ENCODE data around the gene CILP2. TPM values are rescaled to one million over a fixed set of nuclear protein-coding genes. Genes with fewer than 3 reads are reported as not detected.

Gene CILP2
- total and polyA plus RNA-seq, 2 of the 8 experiments (the other 6 are each of a cell fraction or from before 2014, with no cell fraction given) = 4.4 to 5.8 TPM

DNA sequence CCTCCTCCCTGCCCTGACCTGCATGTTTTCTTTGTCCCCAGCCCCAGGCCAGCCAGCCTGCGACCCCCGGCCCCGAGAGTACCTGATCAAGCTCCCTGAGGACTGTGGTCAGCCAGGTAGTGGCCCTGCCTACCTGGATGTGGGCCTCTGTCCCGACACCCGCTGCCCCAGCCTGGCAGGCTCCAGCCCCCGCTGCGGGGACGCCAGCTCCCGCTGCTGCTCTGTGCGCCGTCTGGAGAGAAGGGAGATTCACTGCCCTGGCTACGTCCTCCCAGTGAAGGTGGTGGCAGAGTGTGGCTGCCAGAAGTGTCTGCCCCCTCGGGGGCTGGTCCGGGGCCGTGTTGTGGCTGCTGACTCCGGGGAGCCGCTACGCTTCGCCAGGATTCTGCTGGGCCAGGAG is 5.6 kb downstream of the CILP2 start:
- H3K36me3 ChIP-seq (ENCODE audit: control insufficient read depth in 2 of 4, insufficient read depth in 4 of 4, low read length in 3 of 4) = no peaks in the 10 kb centered on the region
- peaks cover 6 to 19% (median 17%) of the 10 kb centered on the region in 4 experiments for H3K27me3 ChIP-seq (replicated peaks in 1 of 4; ENCODE audit: control insufficient read depth in 3 of 4, extremely low read depth in 1 of 4, insufficient read depth in 3 of 4, low read length in 3 of 4)
- 94% methylated on average over 15 of the region's 19 CpGs; no CpG with 5 or more reads in 1 of the 2 experiments for WGBS, 2 experiments (ENCODE audit: extremely low coverage in 1 of 2, insufficient coverage in 1 of 2, insufficient read length in 1 of 2, insufficient replicate concordance in 2 of 2, low coverage in 1 of 2, low lambda C conversion rate in 2 of 2, missing lambda C conversion rate in 1 of 2)
- no peak overlapping the region for H2BK12ac ChIP-seq (ENCODE audit: low read depth, low read length)
- peaks cover 0 to 5% (median 2%) of the 10 kb centered on the region in 4 experiments; a peak in 3 of 7 replicates for H3K4me1 ChIP-seq (replicated peaks in 1 of 4; ENCODE audit: control insufficient read depth in 3 of 4, insufficient read depth in 4 of 4, low read length in 3 of 4)
- H3K4me3 ChIP-seq (ENCODE audit: extremely low read depth in 1 of 4, insufficient read depth in 2 of 4, low read depth in 3 of 4, low read length in 4 of 4) = no peak overlapping the region
- H3K56ac ChIP-seq (replicated peaks; ENCODE audit: insufficient read length, low read depth, low read length) = no peak overlapping the region
- H2AK5ac ChIP-seq (ENCODE audit: low read depth, low read length) = no peak overlapping the region
- DNase-seq (ENCODE audit: low read depth in 1 of 2, low spot score in 2 of 2) (no peak), FAIRE-seq (no peak)
- no peak overlapping the region for H2BK15ac ChIP-seq (ENCODE audit: low read length)
- no peak overlapping the region for H3K4me2 ChIP-seq (ENCODE audit: insufficient read depth in 1 of 2, low read depth in 2 of 2, low read length in 2 of 2)
- H3K14ac ChIP-seq (ENCODE audit: insufficient read length) = no peak overlapping the region
- no peak overlapping the region for H2BK5ac ChIP-seq (ENCODE audit: low read depth, low read length)
- no peak overlapping the region for H3K27ac ChIP-seq (ENCODE audit: low read depth, low read length)
- H3K23me2 ChIP-seq (ENCODE audit: low read depth, low read length) = peaks cover 4% of the 10 kb centered on the region; the same call in 1 of the 2 replicates
- no peak overlapping the region for H2AFZ ChIP-seq (ENCODE audit: low read length)
- no peak overlapping the region for H3K9ac ChIP-seq (replicated peaks in 1 of 4; ENCODE audit: extremely low read depth in 1 of 4, low read depth in 3 of 4, low read length in 3 of 4)
- CTCF ChIA-PET (ENCODE audit: partially characterized antibody) = interaction anchor here (1.0 to 15.7 kb wide), 4 partner anchors 9 to 94 kb away, joined by 3 to 223 read pairs (median 8); no protein-coding TSS in a partner anchor
- no peaks in the 10 kb centered on the region for H3K79me2 ChIP-seq (ENCODE audit: control insufficient read depth in 1 of 2, insufficient read depth in 2 of 2, low read length in 2 of 2)
- no peaks in the 10 kb centered on the region for H3K79me1 ChIP-seq (ENCODE audit: low read depth, low read length)
- no peak overlapping the region for H3K4ac ChIP-seq (replicated peaks; ENCODE audit: insufficient read length, low read depth, low read length)
- peaks cover 0 to 4% of the 10 kb centered on the region in 2 experiments; a peak in 1 of 4 replicates for H3K9me3 ChIP-seq (ENCODE audit: insufficient read depth in 2 of 2, low read depth in 1 of 2, low read length in 1 of 2)
- no peak overlapping the region for H2BK20ac ChIP-seq (ENCODE audit: low read length)
- H2BK120ac ChIP-seq (replicated peaks; ENCODE audit: low read depth, low read length) = no peak overlapping the region
- H3K23ac ChIP-seq (ENCODE audit: insufficient read length) = no peak overlapping the region
- H4K8ac ChIP-seq (ENCODE audit: extremely low read depth, insufficient read depth, low read length) = no peak overlapping the region
- peaks cover 0 to 3% of the 10 kb centered on the region in 2 experiments for H4K20me1 ChIP-seq (replicated peaks in 1 of 2; ENCODE audit: control insufficient read depth in 1 of 2, insufficient read depth in 2 of 2, low read length in 2 of 2)
- no peak overlapping the region for H3K18ac ChIP-seq (ENCODE audit: extremely low read depth, low read length)
- POLR2A ChIA-PET (ENCODE audit: partially characterized antibody) = interaction anchor here (1.3 to 1.8 kb wide), 5 partner anchors 8 to 100 kb away, joined by 3 to 4 read pairs (median 4); partner anchors contain the start of genes GMIP and NDUFA13
- no peak overlapping the region for H4K91ac ChIP-seq (replicated peaks; ENCODE audit: insufficient read length, low read length)
- H4K5ac ChIP-seq (ENCODE audit: insufficient read length, low read depth, low read length) = no peak overlapping the region
- no peak for TF ChIP-seq TCF12 (IDR thresholded peaks at IDR 0.05; ENCODE audit: low read depth, low read length)

Measured in H1 (cell line).